GM18517 (cell line): Measurements from ENCODE around the gene UQCC2.

Source experiments
- ATAC-seq: cut with Tn5 transposase; IDR thresholded peaks from one replicate; pipeline ENCODE4 v1.9.1; 2021; ENCODE audit warnings: mild to moderate bottlenecking, moderate library complexity; ENCODE audit not compliant: unreplicated experiment

UQCC2 gene

GRCh38 chr6:33677689-33678088 is 33.8 kb downstream of the UQCC2 start:
- ATAC-seq, result no peak

- ATAC-seq, result no peak
These were observed 34.3 kb downstream of the UQCC2 start for GRCh38 chr6:33677143-33677660.

GRCh38 chr6:33676416-33677142 is 34.9 kb downstream of the UQCC2 start:
- ATAC-seq, result no peak

- ATAC-seq, result no peak
These were observed 35.5 kb downstream of the UQCC2 start for GRCh38 chr6:33675968-33676367.

- ATAC-seq, result no peak
These were observed 37.6 kb downstream of the UQCC2 start for GRCh38 chr6:33673851-33674250.

- no peak for ATAC-seq
These were observed 38.7 kb downstream of the UQCC2 start for GRCh38 chr6:33672808-33673207.

GRCh38 chr6:33671744-33672072 is 39.8 kb downstream of the UQCC2 start:
- ATAC-seq, result no peak

GRCh38 chr6:33670971-33671743 is 40.3 kb downstream of the UQCC2 start:
- no peak for ATAC-seq

- no peak for ATAC-seq
These were observed 41.3 kb downstream of the UQCC2 start for GRCh38 chr6:33670086-33670660.

- no peak for ATAC-seq
These were observed 42.6 kb downstream of the UQCC2 start for GRCh38 chr6:33668914-33669313.

- ATAC-seq, result no peak
These were observed 43.2 kb downstream of the UQCC2 start for GRCh38 chr6:33668328-33668727.

GRCh38 chr6:33667776-33668175 is 43.7 kb downstream of the UQCC2 start:
- no peak for ATAC-seq

GRCh38 chr6:33667072-33667471 is 44.4 kb downstream of the UQCC2 start:
- no peak for ATAC-seq

- no peak for ATAC-seq
These were observed 45.5 kb downstream of the UQCC2 start for GRCh38 chr6:33665957-33666356.

GRCh38 chr6:33664506-33665057 is 46.9 kb downstream of the UQCC2 start:
- no peak for ATAC-seq

- ATAC-seq, result no peak
These were observed 47.6 kb downstream of the UQCC2 start for GRCh38 chr6:33663727-33664449.

- ATAC-seq, result no peak
These were observed 48.5 kb downstream of the UQCC2 start for GRCh38 chr6:33663028-33663427.

- ATAC-seq, result no peak
These were observed 49.2 kb downstream of the UQCC2 start for GRCh38 chr6:33662318-33662717.

GRCh38 chr6:33661106-33661838 is 50.2 kb downstream of the UQCC2 start:
- ATAC-seq, result no peak

GRCh38 chr6:33659986-33660385 is 51.5 kb downstream of the UQCC2 start:
- no peak for ATAC-seq
